Cardiac fibroblast (primary cell): ENCODE results near the gene SLC9C1.

Experiments
- DNase-seq, 2 donors: peaks; one replicate each; pipeline versions ENCODE4 v3.0.0 to v3.0.0-alpha.2; 2010; ENCODE audit warnings: low read depth in 2 of 2
- H3K4me3 ChIP-seq, 2 donors: replicated peaks in 1 of 2; 1 replicate in 1 of 2; 2 replicates in 1 of 2; pipeline ENCODE4 v1.5.1; 2011; ENCODE audit warnings: low read depth in 2 of 2, low read length in 2 of 2, mild to moderate bottlenecking in 2 of 2, moderate library complexity in 1 of 2
- TF ChIP-seq, protein P1 (sequence below): IDR thresholded peaks from one replicate; pipeline ENCODE4 v1.5.1; 2011; ENCODE audit warnings: low read depth, mild to moderate bottlenecking, low read length, inconsistent platforms

Gene SLC9C1

DNA sequence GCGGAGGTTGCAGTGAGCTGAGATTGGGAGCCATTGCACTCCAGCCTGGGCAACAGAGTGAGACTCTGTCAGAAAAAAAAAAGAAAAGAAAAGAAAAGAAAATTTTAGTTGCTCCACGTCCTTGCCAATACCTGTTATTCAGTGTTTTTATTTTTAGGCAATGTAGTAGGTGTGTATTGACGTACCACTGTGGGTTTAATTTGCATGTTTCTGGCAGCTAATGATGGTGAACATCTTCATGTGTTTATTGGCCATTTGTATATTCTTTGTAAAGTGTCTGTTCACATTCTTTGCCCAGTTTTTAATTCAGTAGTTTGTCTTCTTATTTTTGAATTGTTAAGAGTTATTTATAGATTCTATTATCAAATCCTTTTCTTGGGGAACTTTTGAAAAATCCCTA lies 122.9 kb downstream of the SLC9C1 start:
- no peak for DNase-seq
- H3K4me3 ChIP-seq = no peak overlapping the region
- TF ChIP-seq, protein P1, sequence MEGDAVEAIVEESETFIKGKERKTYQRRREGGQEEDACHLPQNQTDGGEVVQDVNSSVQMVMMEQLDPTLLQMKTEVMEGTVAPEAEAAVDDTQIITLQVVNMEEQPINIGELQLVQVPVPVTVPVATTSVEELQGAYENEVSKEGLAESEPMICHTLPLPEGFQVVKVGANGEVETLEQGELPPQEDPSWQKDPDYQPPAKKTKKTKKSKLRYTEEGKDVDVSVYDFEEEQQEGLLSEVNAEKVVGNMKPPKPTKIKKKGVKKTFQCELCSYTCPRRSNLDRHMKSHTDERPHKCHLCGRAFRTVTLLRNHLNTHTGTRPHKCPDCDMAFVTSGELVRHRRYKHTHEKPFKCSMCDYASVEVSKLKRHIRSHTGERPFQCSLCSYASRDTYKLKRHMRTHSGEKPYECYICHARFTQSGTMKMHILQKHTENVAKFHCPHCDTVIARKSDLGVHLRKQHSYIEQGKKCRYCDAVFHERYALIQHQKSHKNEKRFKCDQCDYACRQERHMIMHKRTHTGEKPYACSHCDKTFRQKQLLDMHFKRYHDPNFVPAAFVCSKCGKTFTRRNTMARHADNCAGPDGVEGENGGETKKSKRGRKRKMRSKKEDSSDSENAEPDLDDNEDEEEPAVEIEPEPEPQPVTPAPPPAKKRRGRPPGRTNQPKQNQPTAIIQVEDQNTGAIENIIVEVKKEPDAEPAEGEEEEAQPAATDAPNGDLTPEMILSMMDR = no peak

DNA sequence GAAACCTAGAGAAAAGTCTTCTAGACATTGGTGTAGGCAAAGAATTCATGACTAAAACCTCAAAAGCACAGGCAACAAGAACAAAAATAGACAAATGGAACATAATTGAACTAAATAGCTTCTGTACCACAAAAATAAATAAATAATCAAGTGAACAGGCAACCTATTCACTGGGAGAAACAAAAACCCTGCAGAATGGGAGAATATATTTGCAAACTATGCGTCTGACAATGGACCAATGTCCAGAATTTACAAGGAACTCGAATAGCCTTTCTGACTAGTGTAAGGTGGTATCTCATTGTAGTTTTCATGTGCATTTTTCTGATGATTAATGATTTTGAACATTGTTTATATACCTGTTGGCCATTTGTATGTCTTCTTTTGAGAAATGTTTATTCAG lies 124.0 kb downstream of the SLC9C1 start:
- no peak overlapping the region for H3K4me3 ChIP-seq
- TF ChIP-seq, protein P1 = no peak
- DNase-seq = no peak

DNA sequence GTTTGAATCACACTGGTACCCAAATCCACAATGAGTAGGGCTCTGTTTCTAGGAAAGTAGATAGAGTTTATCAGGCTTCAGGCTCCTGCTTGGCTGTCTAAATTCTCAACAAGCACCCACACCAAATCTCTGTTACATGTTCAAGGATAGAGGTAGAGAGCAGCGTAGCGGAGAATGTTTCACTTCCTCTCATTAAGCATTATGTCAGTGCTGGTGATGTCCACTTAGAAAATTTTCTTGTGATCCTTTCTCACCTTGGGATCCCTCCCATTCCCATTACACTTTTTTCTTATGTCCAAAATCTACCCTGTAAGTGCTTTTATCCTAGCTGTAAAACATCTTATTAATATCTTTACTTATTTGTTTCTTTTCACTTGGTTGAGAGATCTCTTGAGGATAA lies 126.3 kb downstream of the SLC9C1 start:
- H3K4me3 ChIP-seq = no peak overlapping the region
- DNase-seq = no peak
- TF ChIP-seq, protein P1 = no peak

DNA sequence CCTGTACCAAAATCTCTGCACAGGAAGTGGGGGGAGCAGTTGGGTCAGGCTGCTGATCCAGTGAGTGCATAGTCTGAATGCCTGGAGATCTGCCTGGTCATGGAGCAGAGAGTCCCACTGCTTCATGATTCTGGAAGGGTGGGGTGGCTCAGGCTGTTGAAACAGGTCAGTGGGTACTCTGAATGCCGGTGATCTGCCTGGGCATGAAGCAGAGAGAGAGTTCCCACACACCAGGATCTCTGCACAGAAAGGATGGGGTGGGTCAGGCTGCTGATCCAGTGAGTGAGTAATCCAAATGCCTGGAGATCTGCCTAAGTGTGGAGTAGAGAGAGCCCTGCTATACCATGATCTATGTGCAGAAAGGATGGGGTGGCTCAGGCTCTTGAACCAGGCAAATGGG lies 144.9 kb downstream of the SLC9C1 start:
- DNase-seq = no peak
- H3K4me3 ChIP-seq = no peak overlapping the region
- TF ChIP-seq, protein P1 = no peak

DNA sequence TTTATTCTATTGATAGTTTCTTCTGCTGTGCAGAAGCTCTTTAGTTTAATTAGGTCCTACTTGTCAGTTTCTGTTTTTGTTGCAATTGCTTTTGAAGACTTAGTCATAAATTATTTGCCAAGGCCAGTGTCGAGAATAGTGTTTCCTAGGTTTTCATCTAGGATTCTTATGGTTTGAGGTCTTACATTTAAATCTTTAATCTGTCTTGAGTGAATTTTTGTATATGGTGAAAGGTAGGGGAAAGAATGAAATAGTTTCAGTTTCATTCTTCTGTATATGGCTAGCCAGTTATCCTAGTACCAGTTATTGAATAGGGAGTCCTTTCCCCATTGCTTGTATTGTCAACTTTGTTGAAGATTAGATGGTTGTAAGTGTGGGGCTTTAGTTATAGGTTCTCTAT lies 150.3 kb downstream of the SLC9C1 start:
- no peak for DNase-seq
- TF ChIP-seq, protein P1 = no peak
- H3K4me3 ChIP-seq = no peak overlapping the region

DNA sequence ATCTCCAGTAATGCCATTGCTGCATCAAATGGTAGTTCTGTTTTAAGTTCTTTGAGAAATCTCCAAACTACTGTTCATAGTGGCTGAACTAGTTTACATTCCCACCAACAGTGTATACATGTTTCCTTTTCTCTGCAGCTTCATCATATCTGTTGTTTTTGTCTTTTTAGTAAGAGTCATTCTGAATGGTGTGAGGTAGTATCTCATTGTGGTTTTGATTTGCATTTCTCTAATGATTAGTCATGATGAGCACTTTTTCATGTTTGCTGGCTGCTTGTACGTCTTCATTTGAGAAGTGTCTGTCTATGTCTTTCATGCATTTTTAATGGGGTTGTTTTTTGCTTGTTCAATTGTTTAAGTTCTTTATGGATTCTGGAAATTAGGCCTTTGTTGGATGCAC lies 150.8 kb downstream of the SLC9C1 start:
- TF ChIP-seq, protein P1 = no peak
- peak in 1 of 2 donors; percentile 12 for DNase-seq
- no peak overlapping the region for H3K4me3 ChIP-seq

DNA sequence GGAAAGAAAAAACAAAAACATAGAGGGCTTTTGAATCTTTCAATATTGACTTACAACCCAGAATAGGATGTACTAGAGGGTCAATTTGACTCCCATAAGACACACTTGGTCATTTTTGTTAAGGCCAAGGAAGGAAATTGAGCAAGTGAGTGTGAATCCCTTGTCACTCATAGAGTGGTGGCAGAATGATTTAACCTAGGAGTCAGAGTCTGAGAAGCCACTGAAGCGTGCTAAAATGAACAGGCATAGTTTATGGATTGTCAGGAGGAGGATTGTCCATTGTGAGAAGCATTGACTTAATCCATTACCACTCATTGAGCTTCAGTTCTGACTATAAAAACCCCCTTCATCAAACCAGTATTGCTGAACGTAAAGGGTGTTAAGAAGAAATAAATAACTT lies 152.7 kb downstream of the SLC9C1 start:
- TF ChIP-seq, protein P1 = no peak
- no peak for DNase-seq

More for the DNA sequence above, 152.7 kb downstream of the SLC9C1 start:
- no peak overlapping the region for H3K4me3 ChIP-seq
